Measurements from ENCODE around the gene CSNK1E.
A peak's percentile ranks its signal among the peaks of the same experiment; 100 is the strongest.

CSNK1E gene

DNA sequence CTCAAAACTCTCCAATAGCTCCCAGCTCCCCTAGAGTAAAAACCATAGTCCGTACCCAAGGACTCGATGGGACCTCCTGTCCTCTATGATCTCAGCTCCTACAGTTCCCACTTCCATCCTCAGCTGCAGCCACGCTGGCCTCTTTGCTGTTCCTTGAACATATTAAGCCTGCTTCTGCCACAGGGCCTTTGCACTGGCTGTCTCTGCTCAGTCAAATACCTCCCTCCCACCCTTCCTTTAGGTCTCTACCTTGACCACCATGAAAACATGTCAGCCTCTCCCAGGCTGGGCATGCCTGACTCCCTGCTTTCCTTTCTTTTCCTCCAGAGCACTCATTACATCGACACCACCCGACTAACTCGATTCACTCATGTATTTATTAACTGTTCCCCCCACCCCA is 69.0 kb downstream of the CSNK1E start:
- Histone ChIP-seq H3K36me3 (ENCODE audit: control insufficient read depth, insufficient read depth, low read length) (peaks cover 10% of the 10 kb centered on the region), H3K9ac (ENCODE audit: low read length) (no peak overlapping the region), H3K4me1 (ENCODE audit: control insufficient read depth, insufficient read depth, low read length) (peaks cover 5% of the 10 kb centered on the region), H3K9me3 (ENCODE audit: control insufficient read depth, low read length) (no peaks in the 10 kb centered on the region), H3K4me3 (ENCODE audit: low read length) (no peak overlapping the region), H3K27me3 (ENCODE audit: control insufficient read depth, insufficient read depth, low read length) (no peaks in the 10 kb centered on the region)

DNA sequence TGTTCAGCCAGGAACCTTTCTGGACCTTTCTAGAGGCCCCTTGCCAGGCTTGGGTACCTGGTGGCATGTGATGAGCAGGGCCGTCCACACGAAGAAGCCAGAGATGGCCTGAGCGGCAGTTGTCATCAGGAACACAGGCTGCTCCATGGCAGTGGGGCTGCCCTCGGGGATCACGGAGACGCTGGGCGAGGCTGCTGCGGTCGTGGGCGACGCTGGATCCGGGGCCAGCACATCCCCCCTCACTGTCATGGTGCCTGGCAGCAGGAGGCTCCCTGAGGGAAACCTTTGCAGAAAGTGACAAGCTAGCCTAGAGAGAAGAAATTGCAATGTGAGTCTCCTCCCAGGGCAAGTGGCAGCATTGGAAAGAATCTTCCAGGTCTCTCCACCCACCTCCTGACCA is 69.5 kb downstream of the CSNK1E start:
- H3K36me3 ChIP-seq (ENCODE audit: control insufficient read depth, insufficient read depth, low read length) = peaks cover 10% of the 10 kb centered on the region
- no peak overlapping the region for H3K4me3 ChIP-seq (ENCODE audit: low read length)
- no peaks in the 10 kb centered on the region for H3K9me3 ChIP-seq (ENCODE audit: control insufficient read depth, low read length)
- no peaks in the 10 kb centered on the region for H3K27me3 ChIP-seq (ENCODE audit: control insufficient read depth, insufficient read depth, low read length)
- H3K4me1 ChIP-seq (ENCODE audit: control insufficient read depth, insufficient read depth, low read length) = peaks cover 10% of the 10 kb centered on the region
- no peak overlapping the region for H3K9ac ChIP-seq (ENCODE audit: low read length)

DNA sequence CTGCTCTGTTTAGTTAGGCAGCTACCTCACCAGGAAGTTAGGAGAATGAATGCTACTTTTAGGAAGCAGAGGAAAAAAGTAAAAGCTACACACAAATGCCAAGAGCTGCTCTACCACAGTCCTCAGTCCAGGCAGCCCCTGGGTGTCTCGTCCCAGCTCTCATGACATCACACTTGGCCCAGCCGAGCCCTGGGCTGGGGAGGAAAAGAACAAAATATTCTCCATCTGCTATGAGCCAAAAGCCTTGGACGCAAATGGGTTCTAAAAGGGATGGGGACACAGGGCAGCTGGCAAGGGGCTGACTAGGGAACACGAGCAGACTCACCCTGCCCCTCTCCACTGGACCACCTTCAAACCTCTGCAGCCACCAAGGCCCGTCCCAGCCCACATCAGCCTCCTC is 70.5 kb downstream of the CSNK1E start:
- H3K9me3 ChIP-seq (ENCODE audit: control insufficient read depth, low read length) = no peaks in the 10 kb centered on the region
- H3K27me3 ChIP-seq (ENCODE audit: control insufficient read depth, insufficient read depth, low read length) = no peaks in the 10 kb centered on the region
- peaks cover 16% of the 10 kb centered on the region for H3K4me1 ChIP-seq (ENCODE audit: control insufficient read depth, insufficient read depth, low read length)
- H3K4me3 ChIP-seq (ENCODE audit: low read length) = no peak overlapping the region
- H3K9ac ChIP-seq (ENCODE audit: low read length) = peak overlapping the region; percentile 7
- peaks cover 10% of the 10 kb centered on the region for H3K36me3 ChIP-seq (ENCODE audit: control insufficient read depth, insufficient read depth, low read length)

DNA sequence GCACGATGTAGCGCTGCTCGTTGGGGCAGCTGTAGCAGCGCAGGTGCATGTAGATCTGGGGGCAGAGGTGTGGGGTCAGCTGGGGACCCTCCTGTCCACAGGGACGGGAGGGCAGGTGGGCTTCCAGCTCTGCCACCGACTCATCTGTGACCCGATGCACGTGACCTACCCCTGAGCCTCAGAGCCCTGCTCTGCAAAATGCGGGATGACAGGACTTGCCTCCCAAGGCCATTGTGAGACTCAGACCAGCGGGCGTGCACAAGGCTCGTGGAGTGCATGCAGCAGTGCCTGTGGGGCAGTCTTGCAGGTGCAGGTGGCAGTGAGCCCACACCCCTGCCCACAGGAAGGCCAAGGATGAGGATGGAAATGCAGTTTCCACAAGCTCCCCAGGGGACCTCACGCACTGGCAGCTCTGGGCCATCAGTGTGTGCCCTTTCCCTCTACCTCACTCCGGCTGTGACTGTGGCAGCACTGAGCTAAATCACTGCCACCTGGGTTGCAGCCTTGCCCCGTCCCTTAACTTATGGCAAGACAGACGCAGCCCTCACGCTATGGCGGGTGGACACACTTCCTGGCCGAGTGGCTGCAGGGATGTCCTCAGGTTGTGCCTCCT is 71.1 kb downstream of the CSNK1E start:
- Histone ChIP-seq H3K27me3 (ENCODE audit: control insufficient read depth, insufficient read depth, low read length) (no peaks in the 10 kb centered on the region), H3K4me1 (ENCODE audit: control insufficient read depth, insufficient read depth, low read length) (peaks cover 16% of the 10 kb centered on the region), H3K36me3 (ENCODE audit: control insufficient read depth, insufficient read depth, low read length) (peaks cover 10% of the 10 kb centered on the region), H3K4me3 (ENCODE audit: low read length) (no peak overlapping the region), H3K9ac (ENCODE audit: low read length) (no peak overlapping the region), H3K9me3 (ENCODE audit: control insufficient read depth, low read length) (no peaks in the 10 kb centered on the region)

DNA sequence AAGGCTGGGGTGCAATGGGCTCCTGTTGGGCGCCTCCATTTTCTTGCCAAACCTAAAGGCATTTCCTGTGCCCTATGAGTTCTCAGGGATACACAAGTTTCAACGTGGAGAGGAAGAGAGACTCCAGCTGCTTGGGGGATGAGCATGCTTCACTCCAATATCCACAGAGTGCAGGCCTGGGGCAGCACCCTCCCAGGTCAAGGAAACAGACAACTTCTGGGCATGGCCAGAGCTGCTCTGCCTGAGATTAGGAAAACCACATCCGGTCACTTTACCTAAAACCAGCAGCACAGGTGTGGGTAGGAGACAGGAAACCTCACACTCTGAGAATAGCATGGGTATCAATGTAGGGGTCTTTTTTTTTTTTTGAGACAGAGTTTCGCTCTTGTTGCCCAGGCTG is 73.1 kb downstream of the CSNK1E start:
- H3K9me3 ChIP-seq (ENCODE audit: control insufficient read depth, low read length) = no peaks in the 10 kb centered on the region
- peaks cover 36% of the 10 kb centered on the region for H3K4me1 ChIP-seq (ENCODE audit: control insufficient read depth, insufficient read depth, low read length)
- H3K4me3 ChIP-seq (ENCODE audit: low read length) = no peak overlapping the region
- peaks cover 10% of the 10 kb centered on the region for H3K36me3 ChIP-seq (ENCODE audit: control insufficient read depth, insufficient read depth, low read length)
- H3K9ac ChIP-seq (ENCODE audit: low read length) = no peak overlapping the region
- H3K27me3 ChIP-seq (ENCODE audit: control insufficient read depth, insufficient read depth, low read length) = no peaks in the 10 kb centered on the region

DNA sequence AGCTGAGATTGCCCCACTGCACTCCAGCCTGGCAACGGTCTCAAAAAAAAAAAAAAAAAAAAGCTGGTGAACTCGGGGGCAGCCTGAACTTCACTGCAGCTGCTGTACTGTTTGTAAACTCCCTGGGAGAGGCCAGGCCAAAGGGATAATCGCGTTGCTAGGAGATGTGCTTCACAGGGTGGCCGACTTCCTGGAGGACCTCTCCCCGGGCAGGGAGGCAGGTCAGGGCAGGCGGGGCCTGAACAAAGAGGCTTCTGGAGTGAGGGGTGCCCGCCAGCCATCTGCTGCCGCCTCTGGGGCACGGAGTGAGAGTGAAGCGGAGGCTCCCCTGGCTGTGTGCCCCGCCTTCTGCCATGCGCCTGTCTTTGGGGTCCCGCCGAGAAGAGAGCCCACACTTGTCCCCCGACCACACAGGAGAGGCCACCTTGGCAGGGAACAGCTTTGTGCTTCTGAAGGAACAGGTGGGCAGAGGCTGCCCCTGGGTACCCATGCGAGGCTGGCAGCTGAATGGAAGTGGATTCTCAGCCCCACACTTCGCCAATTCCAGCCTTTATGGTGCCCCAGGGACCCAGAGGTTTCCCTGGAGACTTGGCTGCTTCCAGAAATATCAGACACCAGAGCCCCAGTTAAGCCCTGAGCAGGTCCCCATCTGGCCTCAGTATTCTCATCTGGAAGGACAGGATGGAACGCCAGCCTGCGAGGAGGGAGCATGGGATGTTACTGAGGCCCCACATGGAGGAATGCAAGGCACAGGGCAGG is 74.0 kb downstream of the CSNK1E start:
- Histone ChIP-seq H3K27me3 (ENCODE audit: control insufficient read depth, insufficient read depth, low read length) (no peaks in the 10 kb centered on the region), H3K4me1 (ENCODE audit: control insufficient read depth, insufficient read depth, low read length) (peaks cover 45% of the 10 kb centered on the region), H3K9me3 (ENCODE audit: control insufficient read depth, low read length) (no peaks in the 10 kb centered on the region), H3K9ac (ENCODE audit: low read length) (peak overlapping the region; percentile 50), H3K4me3 (ENCODE audit: low read length) (no peak overlapping the region), H3K36me3 (ENCODE audit: control insufficient read depth, insufficient read depth, low read length) (peaks cover 10% of the 10 kb centered on the region)

DNA sequence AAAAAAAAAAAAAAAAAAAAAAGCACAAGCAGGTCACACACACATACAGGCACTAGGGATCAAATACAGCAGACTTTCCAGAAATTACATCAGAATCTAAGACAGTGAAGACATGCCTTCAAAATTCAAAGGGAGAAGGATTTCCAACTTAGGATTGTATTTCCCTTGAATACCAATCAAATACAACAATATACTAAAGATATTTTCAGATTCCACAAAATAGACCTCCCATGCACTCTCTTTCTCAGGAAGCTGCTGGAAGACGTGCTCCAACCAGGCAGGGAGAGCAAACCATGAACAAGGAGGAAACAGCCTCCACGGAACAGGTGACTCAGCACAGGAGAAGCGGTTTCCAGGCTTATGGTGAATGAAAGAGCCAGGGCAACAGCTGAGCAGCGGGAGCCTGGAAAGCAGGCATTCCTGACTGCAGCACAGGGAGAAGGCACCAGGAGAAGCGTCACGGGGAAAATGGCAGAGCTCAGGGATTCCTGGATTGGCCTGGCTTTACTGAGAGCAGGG is 76.4 kb downstream of the CSNK1E start:
- H3K4me3 ChIP-seq (ENCODE audit: low read length) = no peak overlapping the region
- no peaks in the 10 kb centered on the region for H3K27me3 ChIP-seq (ENCODE audit: control insufficient read depth, insufficient read depth, low read length)
- H3K4me1 ChIP-seq (ENCODE audit: control insufficient read depth, insufficient read depth, low read length) = peaks cover 56% of the 10 kb centered on the region
- no peak overlapping the region for H3K9ac ChIP-seq (ENCODE audit: low read length)
- peaks cover 10% of the 10 kb centered on the region for H3K36me3 ChIP-seq (ENCODE audit: control insufficient read depth, insufficient read depth, low read length)
- no peaks in the 10 kb centered on the region for H3K9me3 ChIP-seq (ENCODE audit: control insufficient read depth, low read length)

All from mucosa of stomach (tissue), 1 donor.